Glutamatergic neuron (in vitro differentiated cells): ENCODE data around the gene LCP2. TPM values are rescaled to one million over a fixed set of nuclear protein-coding genes. Genes with fewer than 3 reads are reported as not detected.

Experiments
- DNase-seq: peaks from one replicate; pipeline ENCODE4 v3.0.0; 2022
- H3K27ac Mint-ChIP-seq: one replicate; pipeline ENCODE4 v1.8.0; 2020; ENCODE audit warnings: mild to moderate bottlenecking, mixed read lengths, inconsistent platforms; ENCODE audit not compliant: unreplicated experiment
- H3K27me3 Mint-ChIP-seq: one replicate; pipeline ENCODE4 v1.8.0; 2020; ENCODE audit warnings: mild to moderate bottlenecking, moderate library complexity, mixed read lengths, inconsistent platforms; ENCODE audit not compliant: unreplicated experiment
- H3K36me3 Mint-ChIP-seq: one replicate; pipeline ENCODE4 v1.8.0; 2020; ENCODE audit warnings: mild to moderate bottlenecking, mixed read lengths, inconsistent platforms; ENCODE audit not compliant: unreplicated experiment
- H3K4me1 Mint-ChIP-seq: one replicate; pipeline ENCODE4 v1.8.0; 2020; ENCODE audit warnings: mild to moderate bottlenecking, low read depth, mixed read lengths, inconsistent platforms; ENCODE audit not compliant: unreplicated experiment
- H3K4me3 Mint-ChIP-seq: one replicate; pipeline ENCODE4 v1.8.0; 2020; ENCODE audit warnings: mild to moderate bottlenecking, mixed read lengths, inconsistent platforms; ENCODE audit not compliant: unreplicated experiment
- H3K9me3 Mint-ChIP-seq: one replicate; pipeline ENCODE4 v1.8.0; 2020; ENCODE audit warnings: mild to moderate bottlenecking, moderate library complexity, mixed read lengths, inconsistent platforms; ENCODE audit not compliant: unreplicated experiment
- total RNA-seq: library from RNA; stranded (reverse); fragmentation: NEBNext Ultra II Directional; extraction: Animal tissue kit (Norgen Biotek cat#: 25700); gene quantifications from one replicate; pipeline ENCODE4 v1.2.1, GENCODE V29; 2021; ENCODE audit not compliant: unreplicated experiment
- TF ChIP-seq, protein P1 (sequence below): fragments of 200-600 bp; sonication (generic); IDR thresholded peaks from one replicate; pipeline ENCODE4 v1.5.0; 2021; ENCODE audit not compliant: partially characterized antibody, unreplicated experiment

The LCP2 gene
- total RNA-seq, 1 donor from 2014 or later, result not detected

GRCh38 chr5:170289764-170290163 is 7.8 kb downstream of the LCP2 start:
- H3K27me3 Mint-ChIP-seq, result peaks cover 9% of the 10 kb centered on the region

DNA sequence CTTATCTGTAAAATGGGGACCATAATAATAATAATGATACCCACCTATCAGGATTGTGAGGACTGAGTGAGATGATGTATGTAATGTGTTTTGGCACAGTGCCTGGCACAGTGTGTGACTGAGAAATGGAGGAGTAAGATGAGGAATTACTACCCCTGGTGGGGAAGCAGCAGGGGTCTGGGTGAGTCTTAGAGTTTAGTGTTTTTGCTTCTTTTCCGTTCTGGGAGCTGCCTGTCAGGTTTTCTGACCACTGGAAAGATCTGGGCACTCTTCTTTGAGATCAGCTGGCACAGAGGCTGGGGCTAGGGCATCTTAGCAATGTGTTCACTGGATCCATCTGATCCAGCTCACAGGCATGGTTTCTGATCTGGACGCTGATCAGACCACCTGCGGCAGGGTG is 8.5 kb downstream of the LCP2 start:
- Mint-ChIP-seq H3K4me1 (no peaks in the 10 kb centered on the region), H3K27me3 (peaks cover 9% of the 10 kb centered on the region), H3K9me3 (peaks cover 3% of the 10 kb centered on the region), H3K27ac (no peak overlapping the region), H3K4me3 (no peak overlapping the region), H3K36me3 (peaks cover 14% of the 10 kb centered on the region)
- DNase-seq, result no peak
- TF ChIP-seq, protein P1, sequence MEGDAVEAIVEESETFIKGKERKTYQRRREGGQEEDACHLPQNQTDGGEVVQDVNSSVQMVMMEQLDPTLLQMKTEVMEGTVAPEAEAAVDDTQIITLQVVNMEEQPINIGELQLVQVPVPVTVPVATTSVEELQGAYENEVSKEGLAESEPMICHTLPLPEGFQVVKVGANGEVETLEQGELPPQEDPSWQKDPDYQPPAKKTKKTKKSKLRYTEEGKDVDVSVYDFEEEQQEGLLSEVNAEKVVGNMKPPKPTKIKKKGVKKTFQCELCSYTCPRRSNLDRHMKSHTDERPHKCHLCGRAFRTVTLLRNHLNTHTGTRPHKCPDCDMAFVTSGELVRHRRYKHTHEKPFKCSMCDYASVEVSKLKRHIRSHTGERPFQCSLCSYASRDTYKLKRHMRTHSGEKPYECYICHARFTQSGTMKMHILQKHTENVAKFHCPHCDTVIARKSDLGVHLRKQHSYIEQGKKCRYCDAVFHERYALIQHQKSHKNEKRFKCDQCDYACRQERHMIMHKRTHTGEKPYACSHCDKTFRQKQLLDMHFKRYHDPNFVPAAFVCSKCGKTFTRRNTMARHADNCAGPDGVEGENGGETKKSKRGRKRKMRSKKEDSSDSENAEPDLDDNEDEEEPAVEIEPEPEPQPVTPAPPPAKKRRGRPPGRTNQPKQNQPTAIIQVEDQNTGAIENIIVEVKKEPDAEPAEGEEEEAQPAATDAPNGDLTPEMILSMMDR, result no peak

More at GRCh38 chr5:170289764-170290163, 7.8 kb downstream of the LCP2 start:
- no peaks in the 10 kb centered on the region for H3K4me1 Mint-ChIP-seq
- no peak for DNase-seq
- H3K9me3 Mint-ChIP-seq, result peaks cover 3% of the 10 kb centered on the region
- H3K4me3 Mint-ChIP-seq, result no peak overlapping the region
- H3K36me3 Mint-ChIP-seq, result peaks cover 14% of the 10 kb centered on the region
- H3K27ac Mint-ChIP-seq, result no peak overlapping the region
- TF ChIP-seq, protein P1, result no peak

- Mint-ChIP-seq H3K27me3 (peaks cover 9% of the 10 kb centered on the region), H3K36me3 (peaks cover 17% of the 10 kb centered on the region), H3K4me3 (no peak overlapping the region), H3K27ac (no peak overlapping the region), H3K9me3 (peaks cover 3% of the 10 kb centered on the region), H3K4me1 (no peaks in the 10 kb centered on the region)
- no peak for DNase-seq
- TF ChIP-seq, protein P1, result no peak
Measured at GRCh38 chr5:170288551-170288950, 9.0 kb downstream of the LCP2 start.

DNA sequence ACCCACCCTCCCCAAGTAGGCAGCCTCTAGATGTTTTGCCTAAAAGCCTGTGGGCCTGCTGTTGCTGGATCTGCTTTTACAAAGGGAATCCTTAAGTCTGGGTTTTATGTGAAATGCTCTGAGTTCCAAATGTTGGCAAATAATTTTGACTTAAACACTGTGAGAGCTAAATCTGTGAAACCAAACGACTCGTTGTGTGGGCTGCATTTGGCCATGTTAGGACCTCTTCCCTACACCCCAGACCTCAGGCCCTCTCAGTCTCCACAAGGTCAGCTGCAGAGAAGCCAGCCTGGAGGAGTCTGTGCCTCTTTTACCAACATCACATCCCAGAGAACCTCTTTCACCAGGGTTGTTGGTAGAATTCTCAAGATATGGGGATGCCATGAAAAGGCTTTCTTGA is 9.4 kb downstream of the LCP2 start:
- Mint-ChIP-seq H3K27ac (no peak overlapping the region), H3K4me3 (no peak overlapping the region), H3K27me3 (peaks cover 7% of the 10 kb centered on the region), H3K36me3 (peaks cover 19% of the 10 kb centered on the region), H3K4me1 (no peaks in the 10 kb centered on the region), H3K9me3 (peaks cover 3% of the 10 kb centered on the region)
- TF ChIP-seq, protein P1, result no peak
- no peak for DNase-seq

GRCh38 chr5:170287532-170287931 is 10.0 kb downstream of the LCP2 start:
- Mint-ChIP-seq H3K27ac (no peak overlapping the region), H3K4me1 (no peaks in the 10 kb centered on the region), H3K27me3 (peaks cover 7% of the 10 kb centered on the region), H3K4me3 (no peak overlapping the region), H3K9me3 (peaks cover 3% of the 10 kb centered on the region), H3K36me3 (peaks cover 19% of the 10 kb centered on the region)
- TF ChIP-seq, protein P1, result no peak
- no peak for DNase-seq
